NOMO-1 treated with dmso at 0.1 percent for 144 hours (cell line): ENCODE results near the gene VPS54.

Experiments used
- DNase-seq: peaks from one replicate; lab custom pipeline; 2025; ENCODE audit not compliant: unreplicated experiment; lab: John Stamatoyannopoulos, UW

Gene VPS54

GRCh38 chr2:63846487-63846886 is 172.7 kb downstream of the VPS54 start:
- DNase-seq: no peak

GRCh38 chr2:63845866-63846265 is 173.4 kb downstream of the VPS54 start:
- DNase-seq: no peak

- DNase-seq: no peak
Observed at GRCh38 chr2:63844616-63845015, 174.6 kb downstream of the VPS54 start.

DNA sequence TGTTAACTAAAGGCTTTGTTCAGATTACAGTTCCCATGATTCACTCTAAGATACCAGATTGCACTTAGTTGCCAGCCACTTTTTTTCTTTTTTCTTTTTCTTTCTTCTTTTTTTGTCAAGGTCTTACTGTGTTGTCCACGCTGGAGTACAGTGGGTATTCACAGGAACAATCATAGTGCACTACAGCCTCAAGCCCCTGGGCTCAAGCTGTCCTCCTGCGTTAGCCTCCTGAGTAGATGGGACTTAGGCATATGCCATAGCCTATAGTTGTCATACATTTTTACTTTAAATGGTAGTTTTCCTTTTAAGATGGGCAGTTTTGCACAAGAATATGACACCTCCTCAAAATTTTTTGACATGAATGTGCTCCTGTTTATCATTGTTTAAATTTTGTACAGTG is 175.4 kb downstream of the VPS54 start:
- DNase-seq: no peak

- DNase-seq: no peak
Observed at GRCh38 chr2:63843093-63843492, 176.1 kb downstream of the VPS54 start.

- no peak for DNase-seq
Observed at GRCh38 chr2:63842149-63843061, 176.8 kb downstream of the VPS54 start.
